ENCODE results near the gene EXOC6.
"Not testable (repeated sequence)": the region's sequence is repeated elsewhere in the genome, so short reads cannot be mapped to it uniquely, and the experiment has no call there.

Gene EXOC6

GRCh38 chr10:92929896-92930295, 81.6 kb downstream of the EXOC6 start:
- no peaks in the 10 kb centered on the region for H3K27me3 ChIP-seq (ENCODE audit: control insufficient read depth, insufficient read depth, low read length)
- no peak overlapping the region for H3K27ac ChIP-seq (ENCODE audit: low read depth, low read length)
- H3K36me3 ChIP-seq (ENCODE audit: control insufficient read depth, insufficient read depth, low read length) = no peaks in the 10 kb centered on the region
- no peak overlapping the region for H3K4me3 ChIP-seq (ENCODE audit: low read length)
- no peak overlapping the region for H3K9ac ChIP-seq (ENCODE audit: low read length)
- no peaks in the 10 kb centered on the region for H3K4me1 ChIP-seq (ENCODE audit: control insufficient read depth, insufficient read depth, low read length)

GRCh38 chr10:92931597-92931996, 83.3 kb downstream of the EXOC6 start:
- Histone ChIP-seq H3K27ac (ENCODE audit: low read depth, low read length) (no peak overlapping the region), H3K27me3 (ENCODE audit: control insufficient read depth, insufficient read depth, low read length) (no peaks in the 10 kb centered on the region), H3K36me3 (ENCODE audit: control insufficient read depth, insufficient read depth, low read length) (no peaks in the 10 kb centered on the region), H3K4me3 (ENCODE audit: low read length) (no peak overlapping the region), H3K4me1 (ENCODE audit: control insufficient read depth, insufficient read depth, low read length) (no peaks in the 10 kb centered on the region), H3K9ac (ENCODE audit: low read length) (no peak overlapping the region)

- Histone ChIP-seq H3K27ac (ENCODE audit: low read depth, low read length) (no peak overlapping the region), H3K27me3 (ENCODE audit: control insufficient read depth, insufficient read depth, low read length) (no peaks in the 10 kb centered on the region), H3K9ac (ENCODE audit: low read length) (no peak overlapping the region), H3K4me3 (ENCODE audit: low read length) (no peak overlapping the region), H3K4me1 (ENCODE audit: control insufficient read depth, insufficient read depth, low read length) (no peaks in the 10 kb centered on the region), H3K36me3 (ENCODE audit: control insufficient read depth, insufficient read depth, low read length) (no peaks in the 10 kb centered on the region)
These were observed 89.6 kb downstream of the EXOC6 start for GRCh38 chr10:92937876-92938275.

GRCh38 chr10:92938841-92939240, 90.5 kb downstream of the EXOC6 start:
- H3K27ac ChIP-seq (ENCODE audit: low read depth, low read length) = no peak overlapping the region
- no peaks in the 10 kb centered on the region for H3K4me1 ChIP-seq (ENCODE audit: control insufficient read depth, insufficient read depth, low read length)
- no peaks in the 10 kb centered on the region for H3K27me3 ChIP-seq (ENCODE audit: control insufficient read depth, insufficient read depth, low read length)
- H3K36me3 ChIP-seq (ENCODE audit: control insufficient read depth, insufficient read depth, low read length) = no peaks in the 10 kb centered on the region
- no peak overlapping the region for H3K4me3 ChIP-seq (ENCODE audit: low read length)
- H3K9ac ChIP-seq (ENCODE audit: low read length) = no peak overlapping the region

GRCh38 chr10:92942226-92942625, 93.9 kb downstream of the EXOC6 start:
- Histone ChIP-seq H3K27me3 (ENCODE audit: control insufficient read depth, insufficient read depth, low read length) (no peaks in the 10 kb centered on the region), H3K9ac (ENCODE audit: low read length) (no peak overlapping the region), H3K4me1 (ENCODE audit: control insufficient read depth, insufficient read depth, low read length) (no peaks in the 10 kb centered on the region), H3K36me3 (ENCODE audit: control insufficient read depth, insufficient read depth, low read length) (no peaks in the 10 kb centered on the region), H3K4me3 (ENCODE audit: low read length) (no peak overlapping the region), H3K27ac (ENCODE audit: low read depth, low read length) (no peak overlapping the region)

GRCh38 chr10:92946491-92946890, 98.2 kb downstream of the EXOC6 start:
- H3K27me3 ChIP-seq (ENCODE audit: control insufficient read depth, insufficient read depth, low read length) = no peaks in the 10 kb centered on the region
- H3K9ac ChIP-seq (ENCODE audit: low read length) = no peak overlapping the region
- H3K4me1 ChIP-seq (ENCODE audit: control insufficient read depth, insufficient read depth, low read length) = no peaks in the 10 kb centered on the region
- H3K27ac ChIP-seq (ENCODE audit: low read depth, low read length) = no peak overlapping the region
- H3K36me3 ChIP-seq (ENCODE audit: control insufficient read depth, insufficient read depth, low read length) = no peaks in the 10 kb centered on the region
- H3K4me3 ChIP-seq (ENCODE audit: low read length) = no peak overlapping the region

GRCh38 chr10:92952573-92952972, 104.3 kb downstream of the EXOC6 start:
- not testable (repeated sequence) for H3K36me3 ChIP-seq (ENCODE audit: control insufficient read depth, insufficient read depth, low read length); H3K9ac ChIP-seq (ENCODE audit: low read length); H3K27me3 ChIP-seq (ENCODE audit: control insufficient read depth, insufficient read depth, low read length); H3K4me3 ChIP-seq (ENCODE audit: low read length); H3K4me1 ChIP-seq (ENCODE audit: control insufficient read depth, insufficient read depth, low read length); H3K27ac ChIP-seq (ENCODE audit: low read depth, low read length)

GRCh38 chr10:92957223-92958010, 109.1 kb downstream of the EXOC6 start:
- no peaks in the 10 kb centered on the region for H3K36me3 ChIP-seq (ENCODE audit: control insufficient read depth, insufficient read depth, low read length)
- no peak overlapping the region for H3K27ac ChIP-seq (ENCODE audit: low read depth, low read length)
- no peaks in the 10 kb centered on the region for H3K4me1 ChIP-seq (ENCODE audit: control insufficient read depth, insufficient read depth, low read length)
- no peak overlapping the region for H3K9ac ChIP-seq (ENCODE audit: low read length)
- no peak overlapping the region for H3K4me3 ChIP-seq (ENCODE audit: low read length)
- H3K27me3 ChIP-seq (ENCODE audit: control insufficient read depth, insufficient read depth, low read length) = no peaks in the 10 kb centered on the region

GRCh38 chr10:92961638-92962037, 113.3 kb downstream of the EXOC6 start:
- H3K27ac ChIP-seq (ENCODE audit: low read depth, low read length) = no peak overlapping the region
- H3K9ac ChIP-seq (ENCODE audit: low read length) = no peak overlapping the region
- no peaks in the 10 kb centered on the region for H3K4me1 ChIP-seq (ENCODE audit: control insufficient read depth, insufficient read depth, low read length)
- H3K36me3 ChIP-seq (ENCODE audit: control insufficient read depth, insufficient read depth, low read length) = no peaks in the 10 kb centered on the region
- no peaks in the 10 kb centered on the region for H3K27me3 ChIP-seq (ENCODE audit: control insufficient read depth, insufficient read depth, low read length)
- no peak overlapping the region for H3K4me3 ChIP-seq (ENCODE audit: low read length)

GRCh38 chr10:92965314-92965713, 117.0 kb downstream of the EXOC6 start:
- no peaks in the 10 kb centered on the region for H3K4me1 ChIP-seq (ENCODE audit: control insufficient read depth, insufficient read depth, low read length)
- H3K36me3 ChIP-seq (ENCODE audit: control insufficient read depth, insufficient read depth, low read length) = no peaks in the 10 kb centered on the region
- H3K27me3 ChIP-seq (ENCODE audit: control insufficient read depth, insufficient read depth, low read length) = no peaks in the 10 kb centered on the region
- no peak overlapping the region for H3K9ac ChIP-seq (ENCODE audit: low read length)
- H3K4me3 ChIP-seq (ENCODE audit: low read length) = no peak overlapping the region
- H3K27ac ChIP-seq (ENCODE audit: low read depth, low read length) = no peak overlapping the region

- H3K9ac ChIP-seq (ENCODE audit: low read length) = no peak overlapping the region
- no peaks in the 10 kb centered on the region for H3K36me3 ChIP-seq (ENCODE audit: control insufficient read depth, insufficient read depth, low read length)
- H3K27me3 ChIP-seq (ENCODE audit: control insufficient read depth, insufficient read depth, low read length) = no peaks in the 10 kb centered on the region
- H3K4me1 ChIP-seq (ENCODE audit: control insufficient read depth, insufficient read depth, low read length) = no peaks in the 10 kb centered on the region
- H3K4me3 ChIP-seq (ENCODE audit: low read length) = no peak overlapping the region
- H3K27ac ChIP-seq (ENCODE audit: low read depth, low read length) = no peak overlapping the region
These were observed 119.3 kb downstream of the EXOC6 start for GRCh38 chr10:92967641-92968040.

GRCh38 chr10:92969151-92969550, 120.8 kb downstream of the EXOC6 start:
- no peak overlapping the region for H3K27ac ChIP-seq (ENCODE audit: low read depth, low read length)
- H3K4me1 ChIP-seq (ENCODE audit: control insufficient read depth, insufficient read depth, low read length) = no peaks in the 10 kb centered on the region
- H3K9ac ChIP-seq (ENCODE audit: low read length) = no peak overlapping the region
- H3K36me3 ChIP-seq (ENCODE audit: control insufficient read depth, insufficient read depth, low read length) = no peaks in the 10 kb centered on the region
- H3K4me3 ChIP-seq (ENCODE audit: low read length) = no peak overlapping the region
- no peaks in the 10 kb centered on the region for H3K27me3 ChIP-seq (ENCODE audit: control insufficient read depth, insufficient read depth, low read length)

GRCh38 chr10:92970301-92971070, 122.2 kb downstream of the EXOC6 start:
- Histone ChIP-seq H3K9ac (ENCODE audit: low read length) (no peak overlapping the region), H3K36me3 (ENCODE audit: control insufficient read depth, insufficient read depth, low read length) (no peaks in the 10 kb centered on the region), H3K27me3 (ENCODE audit: control insufficient read depth, insufficient read depth, low read length) (no peaks in the 10 kb centered on the region), H3K27ac (ENCODE audit: low read depth, low read length) (no peak overlapping the region), H3K4me1 (ENCODE audit: control insufficient read depth, insufficient read depth, low read length) (no peaks in the 10 kb centered on the region), H3K4me3 (ENCODE audit: low read length) (no peak overlapping the region)

All from rectal smooth muscle tissue (tissue), 1 donor.